ENCODE measurements around the gene SRSF11.

Gene SRSF11

DNA sequence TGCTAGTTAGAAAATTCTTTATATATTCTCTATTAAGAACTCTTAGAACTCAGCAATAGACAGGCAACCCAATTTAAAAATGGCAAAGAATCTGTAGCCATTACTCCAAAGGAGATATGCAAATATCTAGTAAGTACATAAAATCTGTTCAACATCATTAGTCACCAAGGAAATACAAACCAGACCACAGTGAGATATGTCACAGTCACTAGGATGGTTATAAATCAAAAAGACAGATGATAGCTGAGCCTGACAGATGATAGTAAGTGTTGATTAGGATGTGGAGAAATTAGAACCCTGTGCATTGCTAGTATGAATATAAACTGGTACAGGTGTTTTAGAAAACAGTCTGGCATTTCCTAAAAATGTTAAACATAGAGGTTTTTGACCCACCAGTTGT, 26.6 kb downstream of the SRSF11 start:
- no peak for TF ChIP-seq CEBPB (IDR thresholded peaks at IDR 0.05)
- TF ChIP-seq EP300 (IDR thresholded peaks at IDR 0.05; ENCODE audit: borderline replicate concordance), result no peak
- TF ChIP-seq REST (IDR thresholded peaks at IDR 0.05; ENCODE audit: low read depth), result no peak
- no peak for TF ChIP-seq ZBTB7A (IDR thresholded peaks at IDR 0.05; ENCODE audit: low read depth)
- no peak for TF ChIP-seq MAX (IDR thresholded peaks at IDR 0.05)
- TF ChIP-seq CREB1 (IDR thresholded peaks at IDR 0.05; ENCODE audit: low read depth), result no peak
- no peak for TF ChIP-seq TAF1 (IDR thresholded peaks at IDR 0.05; ENCODE audit: low read depth)
- no peak for TF ChIP-seq FOXM1 (IDR thresholded peaks at IDR 0.05; ENCODE audit: borderline replicate concordance, low read depth)

DNA sequence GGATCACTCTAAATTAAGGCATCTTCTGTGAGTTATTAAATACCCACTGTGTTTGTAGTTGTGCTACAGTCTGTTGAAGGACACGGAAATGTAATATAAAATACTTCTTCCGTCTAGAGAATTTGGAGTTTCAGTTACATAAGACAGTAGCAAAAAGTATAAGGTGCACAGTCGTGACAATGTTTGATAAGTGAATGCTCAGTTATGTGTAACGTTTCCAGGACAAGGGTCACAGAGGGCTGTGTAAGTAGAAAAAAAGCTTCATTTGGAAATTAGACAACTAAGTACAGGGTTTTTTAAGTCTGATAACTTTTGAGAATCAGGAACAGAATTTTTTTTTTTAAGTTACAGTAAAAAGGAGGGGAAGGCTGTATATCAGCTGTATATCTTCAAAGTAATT, 27.5 kb downstream of the SRSF11 start:
- TF ChIP-seq MAX (IDR thresholded peaks at IDR 0.05) (no peak), YY1 (IDR thresholded peaks at IDR 0.05; ENCODE audit: low read depth) (no peak), RAD21 (IDR thresholded peaks at IDR 0.05; ENCODE audit: low read depth) (no peak), CEBPB (IDR thresholded peaks at IDR 0.05) (no peak), EP300 (IDR thresholded peaks at IDR 0.05; ENCODE audit: borderline replicate concordance) (no peak), NFIC (IDR thresholded peaks at IDR 0.05) (no peak), TCF12 (IDR thresholded peaks at IDR 0.05; ENCODE audit: low read depth) (no peak)

DNA sequence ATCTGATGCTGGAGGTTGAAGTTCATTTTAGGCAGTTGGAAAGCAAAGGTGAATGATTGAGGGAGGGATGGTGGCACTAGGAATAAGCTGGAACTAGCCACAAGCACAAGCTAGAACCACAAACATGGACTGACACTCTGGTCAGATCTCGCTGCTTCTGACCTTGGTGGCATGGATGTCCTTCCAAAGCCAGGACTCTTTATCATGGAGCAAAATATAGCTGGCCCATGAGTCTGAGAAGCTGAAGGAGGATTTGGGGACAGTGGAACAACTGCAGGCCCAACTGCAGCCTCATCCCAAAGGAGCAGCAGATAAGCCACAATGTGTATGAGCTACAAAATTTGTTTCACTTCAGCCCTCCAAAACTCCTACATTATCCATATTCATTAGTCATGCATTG, 35.5 kb downstream of the SRSF11 start:
- no peak for TF ChIP-seq USF1 (IDR thresholded peaks at IDR 0.05)
- no peak for TF ChIP-seq YY1 (IDR thresholded peaks at IDR 0.05; ENCODE audit: low read depth)
- no peak for TF ChIP-seq MAX (IDR thresholded peaks at IDR 0.05)
- TF ChIP-seq ZBTB7A (IDR thresholded peaks at IDR 0.05; ENCODE audit: low read depth), result no peak
- TF ChIP-seq EP300 (IDR thresholded peaks at IDR 0.05; ENCODE audit: borderline replicate concordance), result no peak
- TF ChIP-seq RAD21 (IDR thresholded peaks at IDR 0.05; ENCODE audit: low read depth), result no peak
- no peak for TF ChIP-seq TAF1 (IDR thresholded peaks at IDR 0.05; ENCODE audit: low read depth)
- no peak for TF ChIP-seq NFIC (IDR thresholded peaks at IDR 0.05)
- TF ChIP-seq REST (IDR thresholded peaks at IDR 0.05; ENCODE audit: low read depth), result no peak
- no peak for TF ChIP-seq CREB1 (IDR thresholded peaks at IDR 0.05; ENCODE audit: low read depth)
- TF ChIP-seq EGR1 (IDR thresholded peaks at IDR 0.05), result no peak

DNA sequence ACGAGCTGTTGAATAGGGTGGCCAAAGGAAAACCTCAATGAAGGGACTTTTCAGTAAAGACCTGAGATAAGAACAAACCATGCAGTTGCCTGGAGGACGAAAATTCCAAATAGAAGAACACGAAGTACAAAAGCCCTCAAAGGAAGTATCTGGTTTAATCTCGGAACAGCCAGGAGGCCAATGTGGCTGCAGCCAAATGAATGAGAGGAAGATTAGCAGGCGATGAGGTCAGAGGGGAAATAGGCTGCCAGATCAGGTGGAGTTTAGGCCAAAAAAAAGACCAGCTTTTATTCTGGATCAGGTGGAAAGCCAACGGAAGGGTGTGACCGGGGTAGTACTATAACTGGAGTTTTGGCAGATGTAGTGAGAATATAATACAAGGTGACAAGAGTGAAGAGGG, 43.7 kb downstream of the SRSF11 start:
- TF ChIP-seq FOXM1 (IDR thresholded peaks at IDR 0.05; ENCODE audit: borderline replicate concordance, low read depth) (no peak), TAF1 (IDR thresholded peaks at IDR 0.05; ENCODE audit: low read depth) (no peak), MAX (IDR thresholded peaks at IDR 0.05) (no peak), CREB1 (IDR thresholded peaks at IDR 0.05; ENCODE audit: low read depth) (no peak), ZBTB7A (IDR thresholded peaks at IDR 0.05; ENCODE audit: low read depth) (no peak), CEBPB (IDR thresholded peaks at IDR 0.05) (no peak), EGR1 (IDR thresholded peaks at IDR 0.05) (no peak)

GRCh38 chr1:70265946-70266345, 44.8 kb downstream of the SRSF11 start:
- TF ChIP-seq CEBPB (IDR thresholded peaks at IDR 0.05), result no peak
- no peak for TF ChIP-seq EP300 (IDR thresholded peaks at IDR 0.05; ENCODE audit: borderline replicate concordance)
- TF ChIP-seq YY1 (IDR thresholded peaks at IDR 0.05; ENCODE audit: low read depth), result no peak
- TF ChIP-seq ZBTB7A (IDR thresholded peaks at IDR 0.05; ENCODE audit: low read depth), result no peak
- TF ChIP-seq TCF12 (IDR thresholded peaks at IDR 0.05; ENCODE audit: low read depth), result no peak
- no peak for TF ChIP-seq TAF1 (IDR thresholded peaks at IDR 0.05; ENCODE audit: low read depth)

GRCh38 chr1:70277875-70278274, 56.7 kb downstream of the SRSF11 start:
- TF ChIP-seq TEAD4 (IDR thresholded peaks at IDR 0.05), result no peak
- TF ChIP-seq EP300 (IDR thresholded peaks at IDR 0.05; ENCODE audit: borderline replicate concordance), result no peak
- TF ChIP-seq MAX (IDR thresholded peaks at IDR 0.05), result no peak
- no peak for TF ChIP-seq CEBPB (IDR thresholded peaks at IDR 0.05)
- TF ChIP-seq CREB1 (IDR thresholded peaks at IDR 0.05; ENCODE audit: low read depth), result no peak
- no peak for TF ChIP-seq REST (IDR thresholded peaks at IDR 0.05; ENCODE audit: low read depth)
- TF ChIP-seq RAD21 (IDR thresholded peaks at IDR 0.05; ENCODE audit: low read depth), result no peak
- no peak for TF ChIP-seq FOXM1 (IDR thresholded peaks at IDR 0.05; ENCODE audit: borderline replicate concordance, low read depth)
- TF ChIP-seq ZBTB7A (IDR thresholded peaks at IDR 0.05; ENCODE audit: low read depth), result no peak
- no peak for TF ChIP-seq NFIC (IDR thresholded peaks at IDR 0.05)
- TF ChIP-seq YY1 (IDR thresholded peaks at IDR 0.05; ENCODE audit: low read depth), result no peak
- TF ChIP-seq USF1 (IDR thresholded peaks at IDR 0.05), result no peak
- no peak for TF ChIP-seq TAF1 (IDR thresholded peaks at IDR 0.05; ENCODE audit: low read depth)
- no peak for TF ChIP-seq TCF12 (IDR thresholded peaks at IDR 0.05; ENCODE audit: low read depth)
- TF ChIP-seq EGR1 (IDR thresholded peaks at IDR 0.05), result no peak
